DMS53 treated with DMSO at 0.1 percent for 48 hours (cell line): Measurements from ENCODE around the gene IPO7.

Experiments
- DNase-seq: peaks from one replicate; lab custom pipeline; 2025; ENCODE audit not compliant: unreplicated experiment; lab: John Stamatoyannopoulos, UW

IPO7 gene

GRCh38 chr11:9490376-9490775 lies 105.9 kb downstream of the IPO7 start:
- DNase-seq = no peak

GRCh38 chr11:9493492-9493891 lies 109.0 kb downstream of the IPO7 start:
- DNase-seq = no peak

GRCh38 chr11:9494316-9494715 lies 109.9 kb downstream of the IPO7 start:
- DNase-seq = no peak

GRCh38 chr11:9495803-9496514 lies 111.5 kb downstream of the IPO7 start:
- DNase-seq = no peak
